DMS53 (cell line): ENCODE results near the gene GRIA4.
"Not testable (repeated sequence)": the region's sequence is repeated elsewhere in the genome, so short reads cannot be mapped to it uniquely, and the experiment has no call there.

Experiments used
- DNase-seq: peaks from one replicate; lab custom pipeline; 2025; lab: John Stamatoyannopoulos, UW

The GRIA4 gene

DNA sequence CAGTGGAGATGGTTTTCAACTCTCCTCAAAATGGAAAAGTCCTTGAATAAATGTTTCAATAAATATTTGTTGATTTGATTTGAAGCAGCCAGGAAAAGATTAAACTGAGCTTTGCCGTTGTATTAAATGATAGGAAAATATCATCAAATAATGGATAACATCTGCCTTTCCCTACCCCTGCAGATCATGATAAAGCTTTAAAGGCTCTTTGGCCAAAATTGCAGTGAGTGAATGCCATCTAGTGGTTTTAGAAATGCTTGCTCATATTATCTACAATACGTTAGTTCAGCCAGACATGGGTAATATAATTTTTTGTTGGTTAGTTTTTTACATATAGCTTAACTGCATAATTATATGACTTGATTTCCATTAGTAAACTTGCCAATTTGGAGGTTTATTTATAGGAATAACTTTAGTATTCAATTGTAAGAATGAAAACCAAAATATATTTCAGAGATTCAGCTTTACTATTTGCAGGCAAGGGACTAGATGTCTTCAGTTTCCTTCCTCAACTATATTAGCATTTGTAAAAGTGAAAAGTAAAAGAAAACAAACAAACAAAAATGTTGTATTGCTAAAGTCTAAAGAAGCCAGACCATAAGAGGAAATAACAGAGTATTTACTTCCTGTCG lies 253.0 kb downstream of the GRIA4 start:
- DNase-seq = peak; percentile 79

DNA sequence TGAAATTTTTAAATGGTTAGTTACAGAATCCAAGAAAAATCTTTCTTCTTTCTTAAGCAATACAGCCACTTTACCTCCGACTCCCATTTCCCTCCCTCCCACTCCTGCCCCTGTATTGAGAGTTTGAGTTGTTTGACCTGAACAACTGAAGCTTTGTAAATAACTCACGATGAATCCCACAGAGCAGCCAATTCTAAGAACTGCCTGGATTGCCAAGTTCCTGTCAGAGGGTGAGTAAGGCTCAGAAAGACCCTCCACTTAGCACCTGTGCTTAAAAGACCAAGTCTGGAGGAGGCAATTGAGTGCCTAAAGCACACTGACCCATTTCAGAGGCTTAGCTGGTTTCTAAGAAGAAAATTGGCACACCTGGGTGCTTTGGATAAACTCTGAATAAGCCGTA lies 253.7 kb downstream of the GRIA4 start:
- DNase-seq = no peak

GRCh38 chr11:105867742-105868141 lies 257.9 kb downstream of the GRIA4 start:
- DNase-seq = no peak

DNA sequence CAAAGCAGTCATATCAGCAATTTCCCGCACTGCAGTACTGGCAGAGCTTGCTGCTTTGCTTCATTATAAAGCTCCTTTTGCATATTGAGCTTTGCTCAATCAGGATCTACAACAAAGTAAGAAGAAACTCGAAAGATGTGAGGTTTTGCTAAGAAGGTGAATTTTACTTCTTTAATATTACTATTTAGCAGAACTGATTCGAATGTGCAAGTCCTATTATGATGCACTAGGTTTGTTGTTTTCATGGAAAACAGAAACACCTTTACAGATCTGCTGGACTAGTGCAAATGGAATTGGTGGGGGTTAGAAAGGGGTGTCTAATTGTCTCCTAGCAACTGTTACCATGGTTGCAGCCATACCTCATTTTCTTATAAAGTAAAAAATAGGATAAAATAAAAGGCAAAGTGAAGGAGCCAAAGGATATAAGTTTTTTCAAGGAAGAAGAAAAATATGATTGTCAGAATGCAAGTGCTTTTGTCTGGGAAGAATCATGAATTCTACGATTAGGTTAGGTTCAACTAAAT lies 259.0 kb downstream of the GRIA4 start:
- DNase-seq = no peak

DNA sequence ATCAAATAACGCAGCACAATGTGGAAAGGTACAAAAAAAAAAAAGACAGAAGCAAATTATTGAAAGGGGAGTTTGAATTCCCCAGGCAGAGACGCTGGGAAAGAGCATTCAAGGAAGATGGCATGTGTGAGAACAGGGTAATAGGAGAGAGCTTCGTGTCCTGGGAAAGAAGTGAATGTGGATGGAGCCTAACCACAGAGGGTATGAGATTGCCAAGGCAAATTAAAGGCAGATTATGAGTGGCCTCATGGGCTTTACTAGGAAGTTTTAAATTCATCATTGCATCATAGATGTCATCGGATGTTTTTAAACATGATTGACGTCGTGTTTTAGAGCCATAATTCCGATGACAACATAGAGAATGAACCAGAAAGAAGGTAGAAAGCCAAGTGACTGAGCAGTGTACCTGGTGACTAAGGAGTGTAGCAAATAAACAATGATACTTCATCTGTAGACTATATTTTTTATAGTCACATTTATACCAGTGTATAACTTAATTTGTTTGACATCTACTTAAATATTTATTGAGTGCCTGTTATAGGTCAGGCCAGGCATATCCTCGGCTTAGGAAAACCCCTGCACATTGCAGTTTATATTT lies 260.7 kb downstream of the GRIA4 start:
- DNase-seq = no peak

DNA sequence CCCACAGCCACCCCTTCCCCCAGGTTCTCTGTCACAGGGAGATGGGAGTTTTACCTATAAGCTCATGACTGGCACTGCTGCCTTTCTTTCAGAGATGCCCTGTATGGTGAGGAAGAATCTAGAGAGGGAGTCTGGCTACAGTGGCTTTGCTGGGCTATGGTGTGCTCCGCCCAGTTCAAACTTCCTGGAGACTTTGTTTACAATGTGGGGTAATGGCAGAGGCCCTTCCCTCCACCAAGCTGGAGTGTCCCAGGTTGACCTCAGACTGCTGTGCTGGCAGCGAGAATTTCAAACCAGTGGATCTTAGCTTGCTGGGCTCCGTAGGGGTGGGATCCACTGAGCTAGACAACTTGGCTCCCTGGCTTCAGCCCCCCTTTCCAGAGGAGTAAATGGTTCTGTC lies 268.6 kb downstream of the GRIA4 start:
- peak; percentile 5 for DNase-seq

GRCh38 chr11:105878927-105879326 lies 269.1 kb downstream of the GRIA4 start:
- not testable (repeated sequence) for DNase-seq

GRCh38 chr11:105881027-105881426 lies 271.2 kb downstream of the GRIA4 start:
- DNase-seq = no peak

GRCh38 chr11:105884436-105884835 lies 274.6 kb downstream of the GRIA4 start:
- no peak for DNase-seq

DNA sequence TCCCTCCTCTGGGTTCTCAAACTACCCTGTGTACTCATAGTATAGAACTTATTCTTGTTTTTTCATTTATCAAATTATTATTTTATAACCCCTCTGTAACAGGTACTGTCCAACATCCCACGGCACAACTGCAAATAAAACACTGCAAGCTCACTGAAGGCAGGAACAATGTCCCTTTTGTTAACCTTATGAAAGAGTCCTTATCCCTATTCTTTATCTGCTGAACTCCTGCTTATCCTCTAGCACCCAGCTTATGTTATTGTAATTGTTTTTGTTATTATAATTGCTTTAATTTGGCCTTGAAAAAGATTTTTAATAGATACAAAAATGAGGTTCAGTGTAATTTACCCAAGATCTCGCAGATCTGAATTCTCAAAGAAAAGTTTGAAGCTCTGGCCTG lies 281.8 kb downstream of the GRIA4 start:
- DNase-seq = no peak

DNA sequence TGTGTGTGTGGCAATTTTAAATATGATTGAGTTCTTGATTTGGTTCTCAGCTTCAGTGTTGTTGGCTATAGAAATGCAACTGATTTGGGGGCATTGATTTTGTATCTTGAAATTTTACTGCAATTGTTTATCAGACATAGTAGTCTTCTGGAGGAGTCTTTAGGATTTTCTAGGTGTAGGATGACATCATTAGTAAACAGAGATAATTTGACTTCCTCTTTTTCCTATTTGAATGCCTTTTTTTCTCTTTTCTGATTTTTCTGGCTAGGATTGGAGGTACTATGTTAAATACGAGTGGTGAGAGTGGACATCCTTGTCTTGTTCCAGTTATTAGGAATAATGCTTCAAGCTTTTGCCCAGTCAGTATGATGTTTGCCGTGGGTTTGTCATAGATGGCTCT lies 287.3 kb downstream of the GRIA4 start:
- DNase-seq = no peak

- DNase-seq = no peak
Measured at GRCh38 chr11:105899772-105900171, 289.9 kb downstream of the GRIA4 start.

DNA sequence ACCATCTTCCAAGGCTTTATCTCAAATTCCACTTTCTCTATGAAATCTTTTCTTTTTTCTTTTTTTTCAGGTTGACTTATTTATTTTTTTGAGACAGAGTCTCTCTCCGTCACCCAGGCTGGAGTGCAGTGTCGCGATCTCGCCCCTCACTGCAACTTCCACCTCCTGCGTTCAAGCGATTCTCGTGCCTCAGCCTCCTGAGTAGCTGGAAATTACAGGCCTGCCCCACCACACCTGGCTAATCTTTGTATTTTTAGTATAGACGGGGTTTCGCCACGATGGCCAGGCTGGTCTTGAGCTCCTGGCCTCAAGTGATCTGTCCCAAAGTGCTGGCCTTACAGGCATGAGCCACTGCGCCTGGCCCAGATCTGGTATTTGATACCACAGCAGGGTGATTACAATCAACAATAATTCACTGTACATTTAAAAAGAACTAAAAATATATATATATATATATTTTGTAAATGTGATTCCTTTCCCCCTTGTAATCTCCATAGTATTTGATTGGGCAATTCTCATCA lies 290.7 kb downstream of the GRIA4 start:
- DNase-seq = no peak

GRCh38 chr11:105903113-105903512 lies 293.2 kb downstream of the GRIA4 start:
- DNase-seq = no peak

DNA sequence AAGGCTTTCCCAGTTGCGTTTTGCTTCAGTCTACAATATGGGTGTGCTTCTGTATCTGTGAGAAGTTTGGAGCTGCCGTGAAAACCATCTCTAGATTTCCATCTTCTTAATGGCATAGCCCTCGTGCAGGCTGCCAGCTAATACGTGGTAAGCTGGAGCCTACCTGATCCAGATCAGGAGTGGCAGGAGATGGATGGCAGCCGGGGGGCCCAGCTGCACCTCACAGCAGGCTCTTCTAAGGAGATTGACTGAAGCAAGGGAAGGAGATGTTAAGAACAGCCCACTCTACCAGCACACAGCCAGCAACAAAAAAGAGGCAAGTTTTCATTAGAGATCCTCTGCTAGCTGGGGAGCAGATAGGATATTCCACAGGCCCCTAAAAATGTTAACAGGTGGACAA lies 296.6 kb downstream of the GRIA4 start:
- DNase-seq = no peak

DNA sequence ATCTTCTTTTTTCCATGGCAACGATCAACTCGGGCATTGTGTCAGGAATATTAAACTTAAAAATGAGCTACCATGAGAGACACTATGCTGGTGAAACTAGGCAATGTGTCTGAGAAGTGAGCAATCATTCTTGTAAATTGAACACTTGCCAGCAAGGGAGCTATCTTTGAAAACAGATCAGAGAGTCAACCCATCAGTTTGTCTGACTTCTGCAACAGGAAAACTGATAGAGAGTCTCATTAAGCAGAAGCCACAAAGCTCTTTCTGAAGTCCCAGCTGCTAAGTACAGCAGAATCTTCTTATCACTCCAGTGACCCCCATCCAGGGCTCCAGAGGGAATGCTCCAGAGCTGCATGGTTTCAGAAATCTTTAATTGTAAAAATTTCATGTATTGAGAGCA lies 297.4 kb downstream of the GRIA4 start:
- no peak for DNase-seq

DNA sequence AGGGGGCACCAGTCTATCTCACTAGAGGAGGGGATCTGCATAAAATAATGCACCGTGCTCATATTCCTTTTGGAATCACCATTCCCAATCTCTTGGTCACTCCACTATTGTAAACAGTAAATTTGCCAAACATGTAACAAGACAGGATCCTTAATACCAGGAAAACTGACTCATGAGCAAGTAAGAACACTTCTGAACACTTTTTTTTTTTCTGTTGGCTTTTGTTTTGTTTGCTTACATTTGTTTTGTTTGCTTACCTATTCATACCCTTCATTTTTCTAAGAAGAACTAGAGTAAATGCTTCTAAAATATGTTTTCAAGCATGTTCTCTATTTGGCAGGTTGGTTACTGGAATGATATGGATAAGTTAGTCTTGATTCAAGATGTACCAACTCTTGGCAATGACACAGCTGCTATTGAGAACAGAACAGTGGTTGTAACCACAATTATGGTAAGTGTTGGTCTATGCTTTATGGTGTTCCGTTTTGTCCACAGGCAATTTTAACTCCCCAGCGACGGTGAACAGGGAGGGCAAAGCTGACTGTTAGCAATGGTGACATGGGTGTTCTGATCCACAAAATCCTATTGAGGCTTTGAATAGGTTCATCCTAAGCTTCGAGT lies 300.3 kb downstream of the GRIA4 start:
- DNase-seq = peak; percentile 73

- DNase-seq = no peak
Measured at GRCh38 chr11:105911454-105911853, 301.6 kb downstream of the GRIA4 start.

DNA sequence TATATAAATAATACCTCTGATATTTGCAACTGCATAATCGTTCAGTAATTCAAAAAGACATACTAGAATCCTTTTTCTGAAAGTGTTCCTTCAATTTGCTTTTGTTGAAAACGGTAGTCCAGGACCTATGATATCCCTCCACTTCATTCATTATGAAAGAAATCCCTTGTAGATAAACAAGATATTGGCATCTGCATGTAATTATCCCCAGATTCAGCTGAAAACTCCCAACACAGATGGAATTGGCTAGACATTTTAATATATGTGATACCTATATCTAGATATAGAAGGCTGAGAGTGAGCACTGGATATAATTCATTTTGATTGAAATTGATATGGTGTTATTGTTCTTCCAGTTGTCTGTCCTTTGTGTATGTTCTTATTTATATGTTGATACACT lies 302.8 kb downstream of the GRIA4 start:
- DNase-seq = no peak

DNA sequence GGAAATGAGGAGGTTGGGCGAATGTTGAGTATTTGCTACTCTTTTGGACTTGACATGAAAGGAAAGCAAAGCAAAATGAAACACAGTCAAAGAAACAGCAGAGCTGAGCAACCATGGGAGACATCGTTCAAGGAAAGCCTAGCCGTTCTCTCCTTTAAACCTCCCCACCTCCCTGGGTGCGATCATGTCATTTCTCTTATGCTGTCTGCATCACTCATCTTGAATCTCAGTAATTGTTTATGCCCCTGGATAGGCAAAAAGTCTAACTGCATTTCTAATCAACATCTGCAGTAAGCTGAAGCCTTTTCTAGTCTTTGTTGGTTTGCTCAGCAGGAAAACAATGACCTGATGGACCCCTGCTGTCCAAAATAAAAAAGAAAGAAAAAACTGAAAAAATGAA lies 305.1 kb downstream of the GRIA4 start:
- no peak for DNase-seq

- no peak for DNase-seq
Measured at GRCh38 chr11:105918039-105918438, 308.2 kb downstream of the GRIA4 start.

DNA sequence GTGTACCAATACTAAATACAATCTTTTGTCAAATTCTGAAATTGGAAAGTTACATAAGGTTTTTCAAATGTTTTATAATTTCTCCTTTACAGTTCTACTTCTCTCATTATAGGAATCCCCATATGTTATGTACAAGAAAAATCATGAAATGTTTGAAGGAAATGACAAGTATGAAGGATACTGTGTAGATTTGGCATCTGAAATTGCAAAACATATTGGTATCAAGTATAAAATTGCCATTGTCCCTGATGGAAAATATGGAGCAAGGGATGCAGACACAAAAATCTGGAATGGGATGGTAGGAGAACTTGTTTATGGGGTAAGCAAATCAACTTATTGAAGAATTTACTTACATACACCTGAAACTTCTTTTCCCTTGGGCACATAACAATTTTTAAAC lies 308.7 kb downstream of the GRIA4 start:
- DNase-seq = no peak

GRCh38 chr11:105923252-105923651 lies 313.4 kb downstream of the GRIA4 start:
- no peak for DNase-seq
